ENCODE data around the gene ZNF697.
A peak's percentile ranks its signal among the peaks of the same experiment; 100 is the strongest.

Gene ZNF697

GRCh38 chr1:119662034-119662437 lies 14.0 kb upstream of the ZNF697 start:
- no peak for DNase-seq

- DNase-seq, result no peak
Measured at GRCh38 chr1:119660253-119661083, 12.4 kb upstream of the ZNF697 start.

- no peak for DNase-seq
Measured at GRCh38 chr1:119659628-119660027, 11.6 kb upstream of the ZNF697 start.

GRCh38 chr1:119656410-119656955 lies 8.4 kb upstream of the ZNF697 start:
- no peak for DNase-seq

GRCh38 chr1:119655154-119655553 lies 7.1 kb upstream of the ZNF697 start:
- no peak for DNase-seq

- no peak for DNase-seq
Measured at GRCh38 chr1:119653839-119654170, 5.7 kb upstream of the ZNF697 start.

- DNase-seq, result no peak
Measured at GRCh38 chr1:119653135-119653838, 5.2 kb upstream of the ZNF697 start.

GRCh38 chr1:119652587-119652986 lies 4.5 kb upstream of the ZNF697 start:
- no peak for DNase-seq

GRCh38 chr1:119651641-119652040 lies 3.6 kb upstream of the ZNF697 start:
- DNase-seq, result no peak

- DNase-seq, result no peak
Measured at GRCh38 chr1:119651133-119651532, 3.1 kb upstream of the ZNF697 start.

- DNase-seq, result no peak
Measured at GRCh38 chr1:119648620-119649004, 546 bp upstream of the ZNF697 start.

GRCh38 chr1:119647228-119647733 lies 785 bp downstream of the ZNF697 start:
- no peak for DNase-seq

- no peak for DNase-seq
Measured at GRCh38 chr1:119646521-119647227, 1.4 kb downstream of the ZNF697 start.

- no peak for DNase-seq
Measured at GRCh38 chr1:119639109-119639508, 9.0 kb downstream of the ZNF697 start.

GRCh38 chr1:119637710-119638109 lies 10.4 kb downstream of the ZNF697 start:
- DNase-seq, result no peak

GRCh38 chr1:119636491-119637089 lies 11.5 kb downstream of the ZNF697 start:
- DNase-seq, result no peak

GRCh38 chr1:119635811-119636390 lies 12.2 kb downstream of the ZNF697 start:
- DNase-seq, result no peak

GRCh38 chr1:119634016-119634415 lies 14.1 kb downstream of the ZNF697 start:
- DNase-seq, result no peak

- DNase-seq, result no peak
Measured at GRCh38 chr1:119633575-119633974, 14.5 kb downstream of the ZNF697 start.

GRCh38 chr1:119632841-119633240 lies 15.2 kb downstream of the ZNF697 start:
- no peak for DNase-seq

GRCh38 chr1:119632103-119632490 lies 16.0 kb downstream of the ZNF697 start:
- no peak for DNase-seq

GRCh38 chr1:119631433-119632102 lies 16.5 kb downstream of the ZNF697 start:
- peak; percentile 5 for DNase-seq
